Astrocyte (in vitro differentiated cells and primary cell): ENCODE data around the gene CARS2. TPM values are rescaled to one million over a fixed set of nuclear protein-coding genes. Genes with fewer than 3 reads are reported as not detected.

ENCODE experiments used
- total RNA-seq: library from RNA; stranded (reverse); gene quantifications from 2 replicates; pipeline ENCODE4 v1.2.1, GENCODE V29; 2021

Gene CARS2
- total RNA-seq, 1 donor from 2014 or later: 51.4 TPM

Other genes starting within 250 kb of the CARS2 start
- gene RAB20, start 144.4 kb downstream of the CARS2 start, total RNA-seq: 2.1 and 2.6 TPM in 2 replicates
- gene NAXD, start 90.6 kb downstream of the CARS2 start, total RNA-seq: 25.1 and 25.8 TPM in 2 replicates
- 10.0 and 11.8 TPM in 2 replicates for gene ING1, start 7.6 kb upstream of the CARS2 start, total RNA-seq
- 118 and 157 TPM in 2 replicates for gene ANKRD10, start 209.0 kb upstream of the CARS2 start, total RNA-seq